GM11168 (cell line): ENCODE data around the gene GRM1.

Experiments used
- in situ Hi-C: fragments of 300-500 bp; cut with MboI; formaldehyde crosslinking; loops from one replicate; pipeline ENCODE4 v1.12.0; 2022; ENCODE audit warnings: low sequenced_read_pairs; ENCODE audit not compliant: unreplicated experiment

The GRM1 gene

DNA sequence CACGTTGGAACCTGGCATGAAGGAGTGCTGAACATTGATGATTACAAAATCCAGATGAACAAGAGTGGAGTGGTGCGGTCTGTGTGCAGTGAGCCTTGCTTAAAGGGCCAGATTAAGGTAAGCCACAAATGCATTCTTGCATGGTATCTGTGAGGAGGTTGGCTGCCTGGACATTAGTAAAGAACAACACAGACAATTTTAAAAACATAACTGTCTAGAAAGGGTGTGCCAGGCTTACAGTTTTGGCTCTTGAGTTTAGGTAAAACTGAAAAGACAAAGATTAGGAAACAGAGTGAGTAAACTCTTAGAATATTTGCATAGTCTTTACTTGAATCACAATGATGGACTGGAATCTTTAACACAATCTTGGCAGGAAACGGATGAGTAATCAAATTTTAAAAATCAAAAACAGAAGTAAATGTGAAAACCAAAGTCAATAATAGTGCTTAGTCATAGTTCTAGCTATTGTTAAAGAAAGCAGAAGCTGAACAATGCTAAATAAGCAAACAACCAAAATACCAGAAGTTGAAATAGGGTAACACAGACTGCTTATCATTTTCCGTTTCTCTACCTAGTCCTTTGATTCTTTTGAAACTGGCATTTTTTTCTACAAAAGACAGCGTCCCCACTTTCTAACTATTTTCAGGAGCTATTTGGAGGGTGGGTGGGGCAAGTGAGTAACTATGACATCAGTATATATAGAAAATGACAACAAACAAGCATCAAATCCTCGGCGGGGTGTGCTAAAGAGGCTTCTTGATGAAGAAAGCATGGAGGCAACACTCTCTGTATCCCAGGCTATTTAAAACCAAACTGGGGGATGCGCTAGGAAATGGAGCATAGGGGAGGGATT is 328.9 kb downstream of the GRM1 start:
- in situ Hi-C loops: no loop called here

DNA sequence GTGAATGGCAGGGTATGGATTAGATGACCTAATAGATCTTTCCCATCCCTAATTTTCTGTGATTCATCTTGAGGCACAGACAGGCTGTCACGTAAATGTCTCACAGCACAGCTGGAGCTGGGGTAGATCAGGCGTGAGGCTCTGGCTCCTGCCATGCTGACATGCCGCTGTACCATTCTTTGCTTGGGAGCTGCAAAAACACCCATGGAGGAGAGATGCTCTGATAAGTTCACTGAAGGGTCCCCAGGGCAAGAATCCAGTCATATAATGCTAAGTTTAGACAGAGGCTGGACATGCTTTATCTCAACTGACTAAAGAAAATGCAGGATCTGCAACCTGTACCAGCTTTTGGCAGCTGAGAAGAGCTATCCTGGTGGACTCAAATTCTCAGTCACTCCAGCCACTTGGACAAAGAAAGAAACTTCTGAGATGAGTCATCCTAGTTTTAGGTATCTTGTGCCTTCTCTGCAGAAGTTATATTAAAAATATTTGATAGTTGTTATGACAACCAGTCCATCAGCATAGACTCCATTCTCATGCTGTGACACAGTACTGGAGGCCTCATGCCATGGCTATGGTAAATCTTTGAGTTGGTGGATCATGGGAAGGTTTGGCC is 329.7 kb downstream of the GRM1 start:
- in situ Hi-C loops: no loop called here

DNA sequence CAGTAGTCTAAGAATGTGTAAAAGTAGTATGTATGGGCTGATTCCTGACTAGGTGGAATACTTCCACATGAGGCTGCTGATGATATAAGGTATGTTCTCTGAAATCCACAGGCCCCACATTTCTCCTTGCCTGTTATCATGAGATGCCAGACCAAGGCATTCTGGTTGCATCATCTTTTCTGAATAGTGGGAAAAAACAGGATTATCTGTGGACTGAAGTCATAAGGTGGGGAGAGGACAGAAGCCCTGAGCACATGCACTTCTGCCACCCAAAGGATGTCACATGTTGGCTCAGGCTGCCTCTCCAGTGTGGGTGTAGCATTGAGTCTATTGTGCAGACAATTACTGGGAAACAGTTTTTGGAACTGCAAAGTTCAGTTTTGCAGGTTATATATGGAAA is 330.3 kb downstream of the GRM1 start:
- in situ Hi-C loops: no loop called here

DNA sequence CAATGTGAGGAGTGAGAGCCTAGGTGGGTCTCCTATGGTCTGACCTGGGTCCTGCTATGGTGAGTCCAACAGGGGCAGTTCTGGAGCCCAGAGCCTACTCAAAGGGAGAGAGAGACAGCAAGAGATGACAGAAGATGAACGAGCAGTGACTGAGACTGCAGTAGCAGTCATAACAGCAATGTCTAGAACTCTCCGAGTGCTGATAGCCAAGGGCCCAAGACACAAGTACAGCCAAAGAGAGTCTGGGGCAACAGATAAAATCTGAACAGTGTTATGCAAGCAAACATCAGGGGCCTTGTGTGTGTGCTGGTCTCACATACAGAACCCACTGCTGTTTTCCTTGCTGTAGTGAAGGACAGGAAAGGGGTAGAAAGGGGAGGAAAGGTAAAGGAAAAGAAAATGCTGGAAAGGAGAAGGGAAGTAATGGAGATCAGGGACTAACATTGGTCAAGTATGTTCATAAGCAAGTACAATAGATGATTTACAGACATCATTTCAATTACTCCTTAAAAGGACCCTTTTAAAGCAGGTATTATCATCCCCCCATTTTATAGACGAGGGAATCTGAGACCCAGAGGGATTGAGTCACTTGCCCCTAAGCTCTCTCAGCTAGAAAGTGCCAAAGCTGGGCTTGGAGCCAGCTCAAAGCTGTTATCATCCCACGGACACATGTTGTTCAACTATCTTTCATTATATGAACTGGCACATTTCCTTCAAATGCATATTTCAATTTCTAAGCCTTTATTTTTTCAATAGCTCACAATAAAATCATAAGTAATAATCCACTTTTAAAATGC is 332.5 kb downstream of the GRM1 start:
- in situ Hi-C loops: no loop called here

DNA sequence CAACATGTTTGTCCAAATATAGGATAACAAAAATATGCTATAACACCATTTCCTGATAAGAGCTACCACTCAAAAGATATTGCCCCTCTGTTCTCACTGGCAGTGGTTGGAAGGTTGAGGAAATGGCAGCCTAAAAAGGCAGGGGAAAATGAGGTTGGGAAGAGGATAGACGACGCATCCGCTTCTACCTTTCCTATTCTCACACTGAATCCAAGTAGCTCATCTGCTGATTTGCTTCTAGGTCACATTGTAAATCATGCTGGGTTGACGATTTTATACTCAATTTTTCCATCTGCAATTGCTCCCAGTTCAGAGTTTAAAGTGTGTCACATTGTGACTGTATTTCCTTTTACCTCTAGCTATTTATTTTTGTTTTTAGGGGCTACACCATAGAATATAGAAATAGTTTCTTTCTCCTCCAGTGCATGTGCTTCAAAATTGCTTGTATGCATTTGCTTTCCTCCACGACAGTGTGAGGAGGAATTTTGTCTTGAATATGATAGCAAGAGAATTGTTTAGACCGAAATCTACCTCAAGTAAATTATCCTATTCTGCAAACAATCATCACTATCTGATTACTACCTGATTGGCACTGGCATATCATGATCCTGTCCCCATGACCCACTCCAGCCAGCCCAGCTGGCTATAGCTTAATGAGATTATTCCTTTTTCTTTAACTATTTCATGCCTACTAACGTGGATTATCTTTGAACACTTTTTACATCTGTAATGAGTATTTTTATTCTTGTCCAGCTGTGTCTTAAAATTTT is 335.2 kb downstream of the GRM1 start:
- in situ Hi-C loops: no loop called here

DNA sequence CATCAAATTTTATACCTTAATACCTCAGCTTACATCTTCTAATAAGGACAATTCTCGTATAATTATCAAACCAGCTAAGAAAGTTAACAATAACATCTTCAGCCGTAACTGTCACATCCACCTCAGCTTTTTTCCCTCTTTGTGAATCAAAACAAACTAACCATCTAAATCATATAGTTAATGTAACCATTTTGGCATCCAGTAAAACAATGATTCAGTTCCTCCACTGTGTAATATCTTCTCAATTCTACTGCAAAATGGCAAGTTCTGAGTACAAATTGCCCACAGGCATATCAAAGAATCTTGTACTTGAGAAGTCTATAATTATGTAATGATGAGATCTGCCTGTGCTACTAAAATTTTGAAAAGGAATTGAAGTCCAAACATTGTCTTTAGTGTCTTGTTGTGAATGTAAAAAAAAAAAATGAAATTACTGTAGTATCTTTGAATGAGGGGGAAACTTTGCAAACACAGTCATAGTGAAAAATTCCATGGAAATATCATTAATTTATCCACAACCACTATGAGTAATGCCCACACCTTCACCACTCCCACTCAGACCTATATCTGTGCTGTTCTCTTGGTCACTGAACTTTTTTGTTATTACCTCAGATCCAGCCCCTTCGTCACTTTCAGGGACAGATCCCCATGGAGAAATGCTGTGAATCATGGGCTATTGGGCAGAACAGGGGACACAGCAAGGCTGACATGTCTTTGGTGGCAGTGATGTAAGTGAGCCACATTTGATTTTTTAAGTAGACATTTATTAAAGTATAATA is 336.1 kb downstream of the GRM1 start:
- in situ Hi-C loops: no loop called here

DNA sequence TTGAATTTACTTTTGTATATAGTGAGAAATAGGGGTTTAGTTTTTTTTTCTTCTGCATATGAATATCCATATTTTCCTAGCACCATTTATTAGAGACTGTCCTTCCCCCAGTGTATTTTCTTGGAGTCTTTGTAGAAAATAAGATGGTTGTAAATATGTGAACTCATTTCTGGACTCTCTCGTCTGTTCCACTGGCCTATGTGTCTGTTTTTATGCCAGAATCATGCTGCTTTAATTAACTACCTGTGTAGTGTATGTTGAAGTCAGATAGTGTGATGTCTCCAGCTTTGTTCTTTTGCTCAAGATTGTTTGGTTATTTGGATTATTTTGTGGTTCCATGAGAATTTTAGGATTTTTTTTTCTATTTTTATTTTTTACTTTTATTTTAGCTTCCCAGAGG is 338.2 kb downstream of the GRM1 start:
- in situ Hi-C loops: no loop called here

DNA sequence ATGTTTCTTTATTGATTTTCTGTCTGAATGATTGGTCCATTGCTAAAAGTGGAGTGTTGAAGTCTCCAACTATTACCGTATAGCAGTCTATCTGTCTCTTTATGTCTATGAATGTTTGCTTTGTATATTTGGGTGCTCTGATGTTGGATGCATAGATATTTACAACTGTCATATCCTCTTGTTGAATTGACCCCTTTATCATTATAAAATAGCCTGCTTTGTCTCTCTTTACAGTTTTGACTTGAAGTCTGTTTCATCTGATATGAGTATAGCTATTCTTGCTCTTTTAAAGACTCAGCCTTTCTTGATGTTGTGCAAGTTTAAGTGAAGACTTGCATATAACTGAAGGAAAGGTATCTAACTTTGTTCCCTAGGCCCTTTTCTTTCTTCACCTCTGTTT is 341.0 kb downstream of the GRM1 start:
- in situ Hi-C loops: no loop called here

DNA sequence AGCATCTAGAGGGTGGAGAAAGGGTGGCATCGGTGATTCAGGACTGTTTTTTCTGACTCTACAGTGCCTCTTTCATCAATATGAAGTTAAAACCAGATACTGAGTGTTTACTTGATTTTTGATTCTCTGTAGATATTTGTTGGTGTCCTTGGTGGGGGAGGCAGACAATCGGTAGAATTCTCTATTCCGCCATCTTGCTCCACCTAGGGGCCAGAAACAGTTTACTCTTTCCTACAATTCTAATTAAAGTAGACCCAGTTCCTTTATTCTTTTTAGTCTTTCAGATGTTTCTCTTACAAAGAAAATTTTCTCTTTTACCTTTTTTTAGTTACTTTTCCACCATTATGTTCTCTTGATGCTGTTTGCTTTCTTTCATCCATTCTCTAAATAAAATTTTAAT is 352.6 kb downstream of the GRM1 start:
- in situ Hi-C loops: no loop called here

DNA sequence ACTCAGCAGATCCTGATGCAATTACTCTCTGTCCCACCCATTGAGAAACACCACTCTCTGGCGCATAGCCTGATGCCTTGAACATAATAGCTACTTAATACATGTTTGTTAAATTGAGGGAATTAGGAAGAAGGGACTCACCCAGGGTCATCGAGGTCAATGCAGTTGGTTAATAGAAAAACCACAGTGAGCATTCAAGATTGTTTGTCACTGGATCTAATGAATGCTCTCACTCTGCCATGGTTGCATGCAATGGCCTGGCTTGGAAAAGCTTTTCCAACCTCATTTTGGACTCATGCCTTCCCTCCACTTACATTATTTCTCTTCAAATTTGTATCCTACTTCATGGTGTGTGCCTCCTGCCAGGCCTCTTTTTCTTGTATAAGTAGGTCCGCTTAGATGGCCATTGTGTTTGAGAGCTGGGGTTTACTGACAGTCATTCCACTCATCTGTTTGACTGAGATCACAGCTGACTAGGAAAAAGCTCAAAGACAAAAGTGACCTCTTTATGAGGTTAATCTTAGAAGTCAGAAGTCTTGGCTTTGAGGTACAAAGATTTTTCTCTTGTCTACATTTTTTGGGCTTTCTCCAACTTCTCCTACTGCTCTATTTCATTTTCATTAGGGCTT is 360.0 kb downstream of the GRM1 start:
- in situ Hi-C loops: no loop called here

DNA sequence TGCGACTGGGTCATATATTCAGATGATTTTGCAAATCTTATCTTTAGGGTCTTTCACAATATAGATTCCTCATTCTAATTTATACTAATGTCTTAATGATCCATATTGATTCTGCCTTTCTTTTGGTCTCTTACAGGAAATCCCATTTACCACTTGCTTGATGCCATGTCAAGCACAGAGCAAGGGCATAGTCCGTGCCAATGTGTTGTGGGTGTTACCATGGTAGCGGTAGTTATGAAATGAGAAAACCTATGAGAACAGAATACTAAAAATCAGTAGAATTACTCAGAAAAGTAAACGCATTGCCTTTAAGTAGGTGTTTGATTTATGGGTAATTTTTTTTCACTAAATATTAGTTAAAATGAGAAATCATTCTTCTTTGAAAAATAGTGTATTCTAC is 360.9 kb downstream of the GRM1 start:
- in situ Hi-C loops: no loop called here

DNA sequence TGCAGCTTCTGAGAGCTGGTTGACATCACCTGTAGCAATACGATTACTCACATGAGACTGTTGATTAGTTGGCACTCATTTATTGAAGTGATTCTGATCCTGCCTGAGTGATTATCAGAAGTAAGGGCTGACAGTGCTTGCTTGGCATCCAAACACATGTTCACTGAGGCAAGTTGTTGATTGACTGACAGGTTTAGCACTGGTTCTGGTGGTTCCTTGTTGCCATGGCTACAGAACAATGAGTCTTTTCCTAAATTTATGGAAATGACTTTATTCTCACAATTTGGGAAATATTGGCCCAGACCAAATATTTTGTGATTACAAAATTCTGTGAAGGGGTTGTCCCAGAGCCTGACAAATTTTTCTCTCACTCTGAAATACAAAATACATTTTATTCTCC is 368.8 kb downstream of the GRM1 start:
- in situ Hi-C loops: no loop called here

DNA sequence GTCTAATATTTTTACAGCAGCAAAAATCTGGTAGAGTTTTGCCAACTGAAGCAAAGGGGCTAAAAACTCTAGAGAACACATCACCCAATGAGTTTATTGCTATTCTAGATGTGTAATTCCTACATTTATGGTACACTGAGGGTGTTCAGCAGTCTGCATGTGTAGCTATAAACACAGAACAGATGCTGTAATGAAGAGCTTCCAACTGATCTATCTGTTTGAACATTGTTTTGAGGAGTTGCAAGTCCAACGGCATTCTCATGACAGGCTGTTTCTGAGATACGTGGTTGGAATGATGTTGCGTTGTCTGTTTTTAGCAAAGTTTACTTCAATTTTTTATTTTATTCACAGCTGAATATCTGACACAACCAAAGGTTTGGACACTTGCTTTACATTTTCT is 373.6 kb downstream of the GRM1 start:
- in situ Hi-C loops: no loop called here

DNA sequence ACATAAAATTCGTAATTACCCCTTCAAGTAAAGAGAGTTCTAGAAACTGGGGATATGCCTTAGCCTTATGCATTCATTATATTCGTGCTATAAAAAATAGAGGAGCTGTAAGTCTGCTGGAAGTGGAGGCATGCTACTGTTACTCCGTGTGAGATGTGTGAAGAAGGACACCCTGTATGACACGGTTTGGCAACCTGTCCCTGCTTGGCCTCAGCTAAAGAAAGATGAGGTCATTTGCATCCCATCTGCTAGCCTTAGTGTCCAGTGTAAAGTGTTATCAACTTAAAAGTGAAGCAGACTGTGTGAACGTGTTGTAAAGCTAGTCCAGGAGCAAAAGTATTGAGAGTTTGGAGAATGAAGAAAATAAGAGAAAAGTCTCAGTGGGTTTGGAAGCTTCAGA is 379.7 kb downstream of the GRM1 start:
- in situ Hi-C loops: no loop called here

DNA sequence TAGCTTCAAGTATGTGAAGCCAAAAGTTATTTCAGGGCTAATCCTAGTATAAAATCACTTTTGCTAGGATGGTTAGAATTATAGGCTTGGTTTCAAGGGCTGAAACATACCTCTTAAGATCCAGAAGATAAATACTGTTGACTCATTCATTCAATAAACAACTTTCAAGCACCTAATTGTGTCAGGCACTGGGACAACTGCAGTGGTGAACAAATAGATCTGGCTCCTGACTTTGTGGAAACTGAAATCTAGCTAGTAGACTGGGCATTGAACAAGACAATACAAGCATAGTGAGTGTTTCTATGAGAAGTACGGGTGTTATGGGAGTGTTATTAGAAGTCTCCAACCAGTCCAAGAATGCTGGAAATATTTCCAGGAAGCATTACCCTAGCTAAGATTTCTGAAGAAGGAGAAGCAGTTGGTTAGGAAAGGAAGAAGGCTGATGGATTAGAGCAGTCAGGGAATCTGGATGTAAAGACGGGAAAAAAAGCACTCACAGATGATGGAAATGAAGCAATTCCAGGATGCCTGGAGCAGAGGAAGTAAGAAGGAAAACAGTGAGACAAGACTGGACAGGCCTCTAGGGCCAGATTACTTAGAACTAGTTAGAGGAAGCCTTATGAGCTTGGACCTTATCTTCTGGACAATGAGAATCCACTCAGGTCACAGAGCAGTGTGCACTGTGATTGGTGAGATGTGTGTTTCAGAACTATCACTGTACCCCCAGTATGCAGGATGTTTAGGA is 382.2 kb downstream of the GRM1 start:
- in situ Hi-C loops: no loop called here

DNA sequence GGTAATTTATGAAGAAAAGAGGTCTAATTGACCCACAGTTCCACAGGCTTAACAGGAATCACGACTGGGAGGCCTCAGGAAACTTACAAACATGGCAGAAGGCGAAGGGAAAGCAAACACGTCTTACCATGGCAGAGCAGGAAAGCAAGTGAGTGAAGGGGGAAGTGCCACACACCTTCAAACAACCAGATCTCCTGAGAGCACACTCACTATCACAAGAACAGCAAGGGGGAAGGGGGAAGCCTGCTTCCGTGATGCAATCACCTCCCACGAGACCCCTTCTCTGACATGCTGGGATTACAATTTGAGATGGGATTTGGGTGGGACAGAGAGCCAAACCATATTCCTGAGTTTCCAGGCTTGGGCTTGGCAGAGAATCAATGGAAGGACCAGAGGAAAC is 390.7 kb downstream of the GRM1 start:
- in situ Hi-C loops: no loop called here

DNA sequence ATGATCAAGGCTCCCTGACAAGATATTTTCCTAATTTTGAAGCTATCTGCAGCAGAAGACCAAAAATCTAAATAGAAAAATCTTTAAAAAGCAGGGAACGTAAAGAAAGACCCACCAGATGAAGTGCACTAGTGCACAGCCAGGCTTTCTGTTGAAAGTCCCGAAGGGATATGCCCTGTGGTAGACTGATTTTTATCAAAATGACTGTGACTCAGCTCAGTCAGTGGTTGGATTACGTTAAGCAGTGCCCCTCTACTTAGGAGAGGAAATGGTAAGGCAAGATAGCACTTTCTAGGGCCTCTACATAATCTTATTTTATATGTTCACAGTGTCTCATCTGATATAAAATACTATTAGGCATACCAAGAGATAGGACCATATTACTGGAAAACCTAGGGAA is 391.4 kb downstream of the GRM1 start:
- in situ Hi-C loops: no loop called here

DNA sequence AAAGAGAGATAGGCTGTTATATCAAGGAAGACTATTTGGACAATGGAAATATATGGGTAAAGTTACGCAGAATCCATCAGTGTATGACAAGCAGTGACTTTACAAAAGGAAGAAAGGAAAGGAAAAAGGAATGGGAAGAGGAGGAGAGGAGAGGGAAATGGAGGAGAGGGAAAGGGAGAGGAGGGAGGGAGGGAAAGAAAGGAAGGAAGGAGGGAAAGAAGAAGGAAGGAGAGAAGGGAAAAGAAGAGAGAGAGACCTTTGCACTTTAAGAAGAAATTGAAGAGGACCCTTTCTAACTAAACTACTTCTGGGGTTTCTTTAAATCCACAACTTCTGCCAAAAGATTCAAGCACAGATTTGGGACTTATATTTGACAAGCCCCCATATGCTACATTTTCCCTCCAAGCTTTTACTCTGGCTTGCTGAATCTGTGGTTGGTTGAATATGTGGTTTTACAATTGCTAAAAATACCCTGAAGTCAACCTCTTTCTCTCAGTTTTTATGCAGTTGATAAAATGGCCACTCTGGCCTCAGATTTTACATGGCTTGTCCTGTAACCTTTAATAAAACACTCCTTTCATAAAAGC is 394.0 kb downstream of the GRM1 start:
- in situ Hi-C loops: no loop called here
